ENCODE results near the gene CAP1.
"Not testable (repeated sequence)": the region's sequence is repeated elsewhere in the genome, so short reads cannot be mapped to it uniquely, and the experiment has no call there.

Gene CAP1

GRCh38 chr1:40030528-40031135 lies 9.9 kb upstream of the CAP1 start:
- DNase-seq (ENCODE audit: low read depth in 3 of 3, low spot score in 1 of 3) = no peak

GRCh38 chr1:40032240-40032891 lies 8.2 kb upstream of the CAP1 start:
- no peak for DNase-seq (ENCODE audit: low read depth in 3 of 3, low spot score in 1 of 3)

GRCh38 chr1:40034869-40035268 lies 5.7 kb upstream of the CAP1 start:
- no peak for DNase-seq (ENCODE audit: low read depth in 3 of 3, low spot score in 1 of 3)

DNA sequence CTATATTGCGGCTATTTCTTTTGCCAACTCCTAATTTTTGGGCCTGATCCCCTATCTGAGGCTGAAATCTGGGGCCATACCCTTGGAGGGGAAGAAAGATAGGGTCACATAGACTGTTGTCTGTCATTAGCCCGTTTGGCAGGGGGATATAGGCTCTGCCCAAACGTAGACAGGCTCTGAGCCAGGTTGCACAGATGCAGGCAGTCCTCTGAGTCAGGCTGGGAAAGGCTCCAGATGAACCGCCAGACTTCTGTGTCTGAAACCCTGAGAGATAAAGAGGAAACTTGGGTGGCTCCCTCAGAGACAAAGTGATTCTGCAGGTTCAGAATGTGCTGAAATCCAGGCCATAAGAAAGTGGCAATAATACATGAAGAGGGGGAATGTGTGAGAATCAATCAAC lies 4.0 kb upstream of the CAP1 start:
- DNase-seq (ENCODE audit: low read depth in 3 of 3, low spot score in 1 of 3) = no peak

DNA sequence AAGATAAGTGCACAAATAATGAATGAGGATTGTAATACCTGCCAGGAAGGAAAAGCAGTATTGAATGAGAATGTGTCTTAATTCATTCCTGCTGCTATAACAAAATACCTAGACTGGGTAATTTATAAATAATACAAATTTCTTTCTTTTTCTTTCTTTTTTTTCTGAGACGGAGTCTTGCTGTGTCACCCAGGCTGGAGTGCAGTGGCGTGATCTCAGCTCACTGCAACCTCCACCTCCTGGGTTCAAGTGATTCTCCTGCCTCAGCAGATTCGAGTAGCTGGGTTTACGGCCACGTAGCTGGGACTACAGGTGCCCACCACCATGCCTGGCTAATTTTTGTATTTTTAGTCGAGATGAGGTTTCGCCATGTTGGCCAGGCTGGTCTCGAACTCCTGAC lies 3.3 kb upstream of the CAP1 start:
- DNase-seq (ENCODE audit: low read depth in 3 of 3, low spot score in 1 of 3) = not testable (repeated sequence)

GRCh38 chr1:40038697-40039096 lies 1.8 kb upstream of the CAP1 start:
- no peak for DNase-seq (ENCODE audit: low read depth in 3 of 3, low spot score in 1 of 3)

DNA sequence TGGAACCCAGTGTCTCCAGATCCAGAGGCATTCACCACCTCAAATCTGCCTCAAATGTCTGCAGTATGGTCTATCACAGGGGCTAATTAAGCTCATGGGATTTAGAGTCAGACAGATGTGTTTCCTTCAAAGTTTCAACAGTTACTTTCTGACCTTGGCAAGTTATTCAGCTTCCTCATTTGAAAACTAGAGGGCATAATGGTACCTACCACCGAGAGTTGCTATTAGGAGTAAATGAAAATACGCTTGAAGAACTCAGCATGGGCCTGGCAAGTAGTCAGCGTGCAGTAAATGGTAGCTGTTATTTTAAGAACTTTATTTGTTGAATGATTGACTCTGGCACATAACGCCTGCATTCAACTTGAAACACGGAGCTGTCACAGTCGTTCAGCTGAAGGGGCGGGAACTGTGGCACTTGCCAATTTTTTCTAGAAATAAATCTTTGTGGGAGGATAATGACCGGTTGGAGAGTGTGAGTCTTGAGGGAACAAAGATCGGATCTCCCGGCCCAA lies 1.2 kb upstream of the CAP1 start:
- DNase-seq (ENCODE audit: low read depth in 3 of 3, low spot score in 1 of 3) = no peak

- DNase-seq (ENCODE audit: low read depth in 3 of 3, low spot score in 1 of 3) = peak in 2 of 3 donors; percentile 31 to 47
Observed at GRCh38 chr1:40039757-40040510, 595 bp upstream of the CAP1 start.

GRCh38 chr1:40041466-40041838 lies 923 bp downstream of the CAP1 start:
- DNase-seq (ENCODE audit: low read depth in 3 of 3, low spot score in 1 of 3) = no peak

- no peak for DNase-seq (ENCODE audit: low read depth in 3 of 3, low spot score in 1 of 3)
Observed at GRCh38 chr1:40042341-40042740, 1.8 kb downstream of the CAP1 start.

GRCh38 chr1:40044110-40044509 lies 3.6 kb downstream of the CAP1 start:
- no peak for DNase-seq (ENCODE audit: low read depth in 3 of 3, low spot score in 1 of 3)

- DNase-seq (ENCODE audit: low read depth in 3 of 3, low spot score in 1 of 3) = no peak
Observed at GRCh38 chr1:40045182-40045581, 4.7 kb downstream of the CAP1 start.

- DNase-seq (ENCODE audit: low read depth in 3 of 3, low spot score in 1 of 3) = no peak
Observed at GRCh38 chr1:40045766-40046165, 5.2 kb downstream of the CAP1 start.

DNA sequence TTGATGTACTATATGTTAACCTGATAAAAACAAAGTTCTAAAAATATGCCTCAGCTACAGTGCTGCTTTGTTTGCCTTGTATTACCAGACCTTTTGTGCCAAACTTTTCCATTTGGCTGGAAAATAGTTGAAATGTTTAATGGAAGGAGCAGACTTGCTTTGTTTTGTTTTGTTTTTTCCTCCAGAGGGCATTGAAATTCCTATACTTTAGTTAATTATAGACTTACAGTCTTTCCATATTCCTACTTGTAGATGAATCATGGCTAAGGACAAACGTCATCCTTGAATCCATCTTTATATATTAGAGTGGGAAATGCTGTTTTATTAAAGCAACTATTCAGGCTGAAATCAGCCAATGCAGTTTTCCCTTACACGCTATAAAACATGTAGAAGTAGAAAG lies 6.7 kb downstream of the CAP1 start:
- no peak for DNase-seq (ENCODE audit: low read depth in 3 of 3, low spot score in 1 of 3)

DNA sequence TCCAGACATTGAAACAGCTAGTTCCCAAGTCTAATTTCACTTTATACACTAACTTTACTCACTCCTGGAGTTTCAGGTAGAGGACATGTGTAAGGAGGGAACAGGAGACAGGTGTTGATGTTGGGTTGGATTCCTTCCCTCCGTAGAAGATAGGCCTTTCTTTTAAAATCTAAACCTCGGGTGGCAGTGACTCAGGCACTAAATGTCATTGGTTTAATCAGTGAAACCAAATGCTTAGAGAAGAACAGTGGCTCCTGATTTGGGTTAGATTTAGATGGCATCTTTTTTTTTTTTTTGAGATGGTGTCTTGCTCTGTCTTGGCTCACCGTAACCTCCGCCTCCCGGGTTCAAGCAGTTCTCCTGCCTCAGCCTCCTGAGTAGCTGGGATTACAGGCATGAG lies 7.2 kb downstream of the CAP1 start:
- DNase-seq (ENCODE audit: low read depth in 3 of 3, low spot score in 1 of 3) = no peak

DNA sequence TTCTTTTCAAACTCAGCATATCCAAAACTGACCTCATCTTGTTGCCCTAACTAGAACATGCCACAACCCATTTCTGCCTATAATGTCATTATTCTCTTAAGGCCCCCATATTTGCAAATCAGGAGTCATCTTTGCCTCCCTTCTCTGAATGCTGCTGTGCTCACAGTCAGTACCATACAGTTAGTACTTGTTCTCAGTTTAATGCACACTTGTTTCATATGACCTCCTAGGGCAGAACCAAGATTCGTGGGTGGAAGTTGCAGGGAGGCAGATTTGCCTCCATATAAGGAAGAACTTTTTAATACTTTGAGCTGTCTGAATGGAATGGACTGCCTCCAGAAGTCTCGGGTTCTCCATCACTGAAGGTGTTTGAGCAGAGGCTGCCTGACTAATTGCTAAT lies 9.2 kb downstream of the CAP1 start:
- no peak for DNase-seq (ENCODE audit: low read depth in 3 of 3, low spot score in 1 of 3)

- DNase-seq (ENCODE audit: low read depth in 3 of 3, low spot score in 1 of 3) = no peak
Observed at GRCh38 chr1:40050863-40051262, 10.3 kb downstream of the CAP1 start.

DNA sequence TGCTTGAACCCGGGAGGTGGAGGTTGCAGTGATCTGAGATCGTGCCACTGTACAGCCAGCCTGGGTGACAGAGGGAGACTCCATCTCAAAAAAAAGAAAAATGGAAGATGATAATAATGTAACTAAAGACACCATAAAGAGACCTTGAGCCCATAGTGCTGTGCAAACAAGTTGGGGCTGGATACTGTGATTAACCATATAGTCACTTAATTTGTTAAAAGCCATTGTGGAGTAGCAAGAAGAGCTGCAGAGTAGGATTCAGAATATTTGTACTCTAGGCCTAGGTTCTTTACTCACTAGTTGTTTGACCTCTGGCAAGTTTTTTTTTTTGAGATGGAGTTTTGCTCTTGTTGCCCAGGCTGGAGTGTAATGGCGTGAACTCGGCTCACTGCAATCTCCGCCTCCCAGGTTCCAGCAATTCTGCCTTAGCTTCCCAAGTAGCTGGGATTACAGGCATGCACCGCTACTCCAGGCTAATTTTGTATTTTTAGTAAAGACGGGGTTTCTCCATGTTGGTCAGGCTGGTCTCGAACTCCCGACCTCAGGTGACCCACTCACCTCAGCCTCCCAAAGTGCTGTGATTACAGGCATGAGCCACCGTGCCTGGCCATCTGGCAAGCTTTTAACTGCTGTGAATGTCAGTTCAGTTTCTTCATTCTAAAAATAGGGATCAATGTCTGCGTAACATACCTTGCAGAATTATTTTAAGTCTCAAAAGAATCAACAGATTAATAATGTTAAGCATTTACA lies 12.8 kb downstream of the CAP1 start:
- no peak for DNase-seq (ENCODE audit: low read depth in 3 of 3, low spot score in 1 of 3)

DNA sequence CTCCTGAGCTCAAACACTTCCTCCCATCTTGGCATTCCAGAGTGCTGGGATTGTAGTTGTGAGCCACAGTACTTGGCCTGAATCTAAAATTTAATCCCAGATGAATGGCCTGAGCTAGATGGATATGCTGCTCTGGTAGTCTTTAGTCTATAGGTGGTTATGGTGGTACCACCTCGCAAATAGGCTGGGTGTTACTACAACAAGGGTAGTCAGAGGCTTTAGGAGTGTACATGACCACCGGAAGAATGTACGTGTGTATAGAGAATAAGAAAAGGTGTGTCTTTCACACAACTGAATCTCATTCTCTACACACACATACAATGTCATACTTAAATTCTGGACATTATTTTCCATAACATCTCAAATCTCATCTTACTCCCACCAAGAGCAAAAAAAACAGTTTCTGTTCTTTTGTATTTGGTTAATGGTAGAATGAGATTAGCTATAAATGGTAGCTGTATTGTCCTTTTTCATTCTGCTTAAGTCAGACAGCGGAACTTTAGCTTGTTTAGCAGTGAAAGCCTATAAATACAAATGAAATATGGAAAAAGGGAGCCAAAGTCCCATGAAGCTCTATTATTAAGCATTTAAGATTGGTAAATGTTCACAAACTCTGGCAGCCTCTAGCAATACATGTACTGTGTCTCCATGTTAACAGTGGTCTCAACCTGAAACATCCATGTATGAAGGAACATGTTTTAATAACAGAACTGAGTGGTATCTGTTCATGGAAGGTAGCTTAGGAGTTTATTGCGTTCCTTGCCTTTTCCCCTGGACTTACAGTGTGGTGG lies 16.2 kb downstream of the CAP1 start:
- DNase-seq (ENCODE audit: low read depth in 3 of 3, low spot score in 1 of 3) = no peak

- DNase-seq (ENCODE audit: low read depth in 3 of 3, low spot score in 1 of 3) = no peak
Observed at GRCh38 chr1:40057310-40058030, 16.9 kb downstream of the CAP1 start.

Measured in stimulated activated CD4-positive, alpha-beta T cell treated with anti-CD3 and anti-CD28 coated beads, TNF-alpha, amount 100 ng/mL, for 1 hour (primary cell).